GM06990 (cell line): ENCODE measurements around the gene RANBP17.
"Not testable (repeated sequence)": the region's sequence is repeated elsewhere in the genome, so short reads cannot be mapped to it uniquely, and the experiment has no call there.

Experiments
- DNase-seq: peaks from one replicate; pipeline ENCODE4 v3.0.0-alpha.2; 2011; ENCODE audit not compliant: insufficient read length; ENCODE audit errors: extremely low read depth
- H3K27me3 ChIP-seq: replicated peaks from 2 replicates; pipeline ENCODE4 v1.6.0; 2011; ENCODE audit warnings: low read length; ENCODE audit not compliant: control insufficient read depth, insufficient read depth
- H3K36me3 ChIP-seq: 2 replicates; pipeline ENCODE4 v1.5.1; 2011; ENCODE audit warnings: low read length; ENCODE audit not compliant: control insufficient read depth, insufficient read depth
- H3K4me3 ChIP-seq: replicated peaks from 2 replicates; pipeline ENCODE4 v1.5.1; 2011; ENCODE audit warnings: low read depth, mild to moderate bottlenecking, control low read depth, low read length
- TF ChIP-seq, protein P1 (sequence below): IDR thresholded peaks from 2 replicates; pipeline ENCODE4 v1.5.1; 2011; ENCODE audit warnings: low read length, control low read depth, mild to moderate bottlenecking, inconsistent platforms; ENCODE audit not compliant: insufficient read depth, poor library complexity, severe bottlenecking

Gene RANBP17

GRCh38 chr5:171175746-171176145 lies 313.9 kb downstream of the RANBP17 start:
- no peaks in the 10 kb centered on the region for H3K27me3 ChIP-seq
- no peak overlapping the region for H3K4me3 ChIP-seq
- DNase-seq = no peak
- TF ChIP-seq, protein P1, sequence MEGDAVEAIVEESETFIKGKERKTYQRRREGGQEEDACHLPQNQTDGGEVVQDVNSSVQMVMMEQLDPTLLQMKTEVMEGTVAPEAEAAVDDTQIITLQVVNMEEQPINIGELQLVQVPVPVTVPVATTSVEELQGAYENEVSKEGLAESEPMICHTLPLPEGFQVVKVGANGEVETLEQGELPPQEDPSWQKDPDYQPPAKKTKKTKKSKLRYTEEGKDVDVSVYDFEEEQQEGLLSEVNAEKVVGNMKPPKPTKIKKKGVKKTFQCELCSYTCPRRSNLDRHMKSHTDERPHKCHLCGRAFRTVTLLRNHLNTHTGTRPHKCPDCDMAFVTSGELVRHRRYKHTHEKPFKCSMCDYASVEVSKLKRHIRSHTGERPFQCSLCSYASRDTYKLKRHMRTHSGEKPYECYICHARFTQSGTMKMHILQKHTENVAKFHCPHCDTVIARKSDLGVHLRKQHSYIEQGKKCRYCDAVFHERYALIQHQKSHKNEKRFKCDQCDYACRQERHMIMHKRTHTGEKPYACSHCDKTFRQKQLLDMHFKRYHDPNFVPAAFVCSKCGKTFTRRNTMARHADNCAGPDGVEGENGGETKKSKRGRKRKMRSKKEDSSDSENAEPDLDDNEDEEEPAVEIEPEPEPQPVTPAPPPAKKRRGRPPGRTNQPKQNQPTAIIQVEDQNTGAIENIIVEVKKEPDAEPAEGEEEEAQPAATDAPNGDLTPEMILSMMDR = no peak
- H3K36me3 ChIP-seq = no peaks in the 10 kb centered on the region

GRCh38 chr5:171178190-171178589 lies 316.4 kb downstream of the RANBP17 start:
- not testable (repeated sequence) for DNase-seq, H3K36me3 ChIP-seq

DNA sequence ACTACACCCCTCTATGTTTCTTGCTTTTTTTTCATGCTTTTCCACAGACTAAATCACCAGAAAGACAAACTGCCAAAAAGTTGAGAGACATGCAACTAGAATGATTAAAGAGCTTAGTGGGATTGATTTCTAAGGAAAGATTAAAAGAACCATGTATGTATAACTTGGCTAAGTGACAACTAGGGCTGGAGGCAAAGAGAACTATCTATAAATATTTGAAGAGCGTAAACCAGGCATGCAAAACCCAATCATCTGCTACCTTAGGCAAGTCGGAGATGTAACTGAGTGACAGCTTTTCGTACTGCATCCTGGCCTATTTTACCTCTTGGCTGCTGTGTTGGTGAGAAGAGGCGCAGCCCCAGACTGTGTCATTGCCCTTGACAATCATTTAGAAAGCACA lies 326.2 kb downstream of the RANBP17 start:
- no peaks in the 10 kb centered on the region; the same call in 1 of the 2 replicates for H3K27me3 ChIP-seq
- TF ChIP-seq, protein P1 = no peak
- H3K4me3 ChIP-seq = no peak overlapping the region
- H3K36me3 ChIP-seq = no peaks in the 10 kb centered on the region
- DNase-seq = no peak

More at GRCh38 chr5:171178190-171178589, 316.4 kb downstream of the RANBP17 start:
- H3K4me3 ChIP-seq, H3K27me3 ChIP-seq: not testable (repeated sequence)

GRCh38 chr5:171189442-171189841 lies 327.6 kb downstream of the RANBP17 start:
- Histone ChIP-seq H3K4me3 (no peak overlapping the region), H3K36me3 (no peaks in the 10 kb centered on the region), H3K27me3 (no peaks in the 10 kb centered on the region; the same call in 1 of the 2 replicates)
- TF ChIP-seq, protein P1 = no peak
- no peak for DNase-seq

DNA sequence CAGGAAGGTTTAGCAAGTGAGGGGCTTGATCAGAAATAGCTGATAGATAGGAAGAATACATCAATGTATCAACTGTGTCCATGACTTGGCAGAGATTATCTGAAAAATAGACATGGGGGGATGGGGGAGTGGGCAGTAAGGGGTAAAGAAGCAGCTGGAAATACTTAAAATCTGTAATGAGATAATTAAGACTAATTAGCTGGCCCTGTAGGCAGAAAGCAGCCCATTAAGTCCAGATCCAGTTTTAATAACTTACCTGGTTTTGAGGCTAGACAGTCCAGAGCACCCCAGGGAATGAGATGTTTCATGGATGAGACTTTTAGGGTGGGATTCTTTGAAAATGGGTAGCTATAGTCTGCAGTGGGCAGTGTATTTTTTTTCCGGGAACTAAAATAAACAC lies 330.3 kb downstream of the RANBP17 start:
- no peaks in the 10 kb centered on the region; the same call in 1 of the 2 replicates for H3K27me3 ChIP-seq
- no peak for DNase-seq

GRCh38 chr5:171201310-171201709 lies 339.5 kb downstream of the RANBP17 start:
- H3K36me3 ChIP-seq = no peaks in the 10 kb centered on the region
- TF ChIP-seq, protein P1 = no peak
- H3K4me3 ChIP-seq = no peak overlapping the region
- DNase-seq = no peak
- no peaks in the 10 kb centered on the region for H3K27me3 ChIP-seq

More for the DNA sequence above, 330.3 kb downstream of the RANBP17 start:
- no peak overlapping the region for H3K4me3 ChIP-seq
- TF ChIP-seq, protein P1 = no peak
- no peaks in the 10 kb centered on the region for H3K36me3 ChIP-seq
